ENCODE measurements around the gene DCHS2.

DCHS2 gene

GRCh38 chr4:154490234-154490582, 1.4 kb downstream of the DCHS2 start:
- no peak for DNase-seq

- no peak for DNase-seq
Observed at GRCh38 chr4:154489558-154490233, 1.9 kb downstream of the DCHS2 start.

DNA sequence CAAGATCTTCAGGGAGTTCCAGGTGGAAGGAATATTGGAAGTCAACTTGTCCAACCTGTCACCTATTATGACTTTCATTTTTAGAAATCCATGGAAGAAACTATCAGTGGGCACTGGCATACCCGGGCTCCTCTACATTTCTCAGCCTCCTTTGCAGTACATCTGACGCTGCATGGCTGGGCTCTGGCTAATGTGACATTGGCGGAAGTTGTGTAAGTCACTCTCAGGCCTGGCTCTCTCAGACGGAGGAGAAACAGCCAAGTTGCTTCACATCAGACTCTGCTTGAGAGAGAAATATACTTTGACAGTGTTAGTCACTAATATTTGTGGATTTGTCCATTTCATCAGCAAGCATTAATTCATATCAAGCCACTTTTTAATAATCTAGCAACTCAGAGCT, 4.5 kb downstream of the DCHS2 start:
- DNase-seq, result no peak

GRCh38 chr4:154485127-154485773, 6.3 kb downstream of the DCHS2 start:
- DNase-seq, result no peak

DNA sequence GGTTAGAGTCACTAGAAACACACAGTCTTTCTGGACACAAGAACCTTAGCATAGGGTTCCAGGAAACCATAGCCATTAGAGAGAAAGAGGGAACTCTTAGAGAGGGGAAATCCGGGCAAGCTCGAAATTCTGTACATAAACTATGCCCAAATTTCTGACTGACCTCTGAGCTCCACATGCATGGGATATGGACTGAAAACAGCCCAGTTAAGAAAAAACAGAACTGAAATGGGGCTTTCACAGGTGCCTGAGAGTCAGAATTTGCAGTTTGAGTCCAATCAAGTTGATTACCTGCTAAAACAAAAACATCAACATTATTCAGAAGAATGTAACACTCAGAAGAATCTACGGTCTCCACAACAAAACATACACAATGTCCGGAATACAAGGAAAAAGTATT, 13.1 kb downstream of the DCHS2 start:
- DNase-seq, result no peak

GRCh38 chr4:154478128-154478527, 13.5 kb downstream of the DCHS2 start:
- no peak for DNase-seq

- no peak for DNase-seq
Observed at GRCh38 chr4:154476232-154476631, 15.4 kb downstream of the DCHS2 start.

DNA sequence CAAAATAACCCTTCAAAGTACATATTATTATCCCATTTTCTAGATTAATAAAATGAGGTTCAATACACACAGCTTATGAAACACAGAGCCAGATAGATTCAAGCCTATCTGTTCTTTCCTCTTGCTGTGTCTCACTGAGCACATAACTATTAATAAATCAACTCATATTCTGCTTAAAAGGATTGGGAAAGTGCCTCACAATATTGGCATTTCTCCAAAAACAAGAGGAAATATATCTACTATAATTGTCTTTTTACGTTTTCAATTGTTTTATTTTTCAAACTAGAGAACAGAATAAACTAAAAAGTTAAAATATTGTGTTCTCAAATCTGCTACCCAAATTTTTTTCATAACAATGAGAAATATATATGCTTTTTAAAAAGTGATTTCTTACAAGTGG, 15.8 kb downstream of the DCHS2 start:
- no peak for DNase-seq

DNA sequence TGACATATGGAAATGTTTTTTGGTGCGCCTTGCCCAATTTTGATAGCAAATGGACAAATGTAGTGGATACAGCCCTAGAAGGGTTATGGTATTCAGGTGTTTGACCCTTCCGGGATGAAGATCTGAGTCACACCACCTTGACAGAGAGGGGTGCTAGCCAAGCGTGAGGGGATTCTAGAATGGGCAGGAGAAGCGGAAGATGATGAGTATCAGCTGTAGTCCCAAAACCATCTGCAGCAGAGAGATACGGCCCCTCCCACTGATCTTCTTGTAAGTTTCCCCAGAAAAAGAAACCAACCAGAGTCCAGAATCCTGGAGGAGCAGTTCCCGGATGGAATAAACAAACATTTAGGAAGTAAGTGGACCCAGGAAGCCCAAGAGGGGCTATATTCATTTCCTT, 18.1 kb downstream of the DCHS2 start:
- no peak for DNase-seq

- DNase-seq, result no peak
Observed at GRCh38 chr4:154472858-154473257, 18.7 kb downstream of the DCHS2 start.

GRCh38 chr4:154471526-154472331, 19.9 kb downstream of the DCHS2 start:
- no peak for DNase-seq

DNA sequence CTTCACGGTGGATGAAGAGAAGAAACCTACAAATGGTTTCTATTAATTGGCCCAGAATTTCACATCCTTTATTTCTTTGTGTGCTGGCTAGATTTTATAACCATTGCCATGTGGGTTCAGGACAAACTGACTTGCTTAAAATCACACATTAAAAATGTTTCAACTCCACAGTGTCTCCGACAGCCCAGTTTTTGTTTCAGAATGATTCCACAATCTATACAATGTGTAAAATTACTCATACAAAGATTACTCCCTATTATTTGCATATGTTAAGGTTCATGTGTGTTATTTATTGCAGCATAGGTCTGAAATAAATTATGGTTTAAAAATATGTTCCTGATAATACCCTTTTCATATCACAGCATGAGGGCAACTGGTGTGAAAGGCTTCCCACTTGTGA, 20.6 kb downstream of the DCHS2 start:
- no peak for DNase-seq

DNA sequence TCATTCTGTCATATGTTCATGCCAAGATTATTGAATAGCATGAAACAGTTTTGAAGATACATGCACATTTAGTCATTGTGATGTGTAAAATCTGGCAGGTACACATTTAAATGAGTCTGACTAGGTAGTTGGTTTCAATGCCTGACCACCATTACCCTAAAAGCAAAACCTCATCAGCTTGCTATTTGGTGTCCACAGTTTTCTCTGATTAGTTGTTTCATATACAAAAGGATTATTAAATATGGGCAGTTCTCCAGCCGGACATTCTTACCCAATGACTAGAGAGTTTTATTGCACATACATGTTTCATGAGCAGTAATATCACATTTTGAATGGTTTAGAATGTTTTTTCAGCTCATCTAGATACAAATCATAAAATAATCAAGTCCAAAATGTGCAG, 23.7 kb downstream of the DCHS2 start:
- no peak for DNase-seq

DNA sequence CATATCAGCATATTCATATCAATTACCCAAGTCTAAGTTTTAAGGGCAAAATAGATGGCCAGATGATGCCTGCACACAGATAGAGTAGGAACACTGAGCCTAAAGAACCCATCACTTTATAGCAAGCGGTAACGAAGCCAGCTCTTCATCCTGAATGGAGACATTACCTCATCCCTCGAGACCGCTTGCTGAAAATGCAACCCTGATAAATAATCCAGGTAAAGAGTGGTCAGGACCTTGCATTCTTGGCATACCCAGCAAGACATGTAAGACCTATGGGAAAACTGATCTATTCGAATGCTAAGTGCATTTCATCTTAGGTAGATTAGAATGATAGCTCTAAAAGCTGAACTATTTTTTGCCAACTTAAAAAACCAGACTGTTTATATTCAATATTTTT, 25.3 kb downstream of the DCHS2 start:
- no peak for DNase-seq

DNA sequence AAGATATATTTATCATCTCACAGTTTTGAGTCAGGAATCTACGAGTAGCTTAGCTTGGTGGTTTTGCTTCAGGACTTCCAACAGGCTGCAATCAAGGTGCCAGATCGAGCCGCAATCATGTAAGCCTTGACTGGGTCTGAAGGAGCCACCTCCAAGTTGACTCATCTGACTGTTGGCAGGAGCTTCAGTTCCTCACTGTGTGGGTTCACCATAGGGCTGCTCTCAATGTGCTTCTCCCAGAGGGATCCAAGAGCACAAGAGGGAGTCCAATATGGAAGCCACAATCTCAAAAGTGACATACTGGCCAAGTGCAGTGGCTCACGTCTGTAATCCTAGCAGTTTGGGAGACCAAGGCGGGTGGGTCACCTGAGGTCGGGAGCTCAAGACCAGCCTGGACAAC, 26.5 kb downstream of the DCHS2 start:
- no peak for DNase-seq

DNA sequence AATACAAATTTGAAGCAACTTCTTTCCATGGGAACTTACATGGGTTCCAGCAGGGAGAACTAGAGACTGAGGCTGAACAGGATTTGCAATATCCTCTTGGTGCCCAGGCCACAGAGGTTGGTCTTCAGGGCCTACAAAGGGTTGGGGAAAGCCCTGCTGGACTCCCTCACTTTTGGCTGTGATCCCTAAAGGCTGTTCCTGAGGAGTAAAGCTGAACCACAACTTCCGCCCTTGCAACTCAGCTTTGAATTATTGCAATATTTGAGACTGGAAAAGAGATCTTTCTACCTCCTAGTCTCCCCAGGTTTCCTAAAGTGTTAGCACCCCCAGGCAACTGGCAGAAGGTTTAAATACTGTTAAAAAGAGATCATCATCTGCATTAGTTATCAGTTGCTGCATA, 26.9 kb downstream of the DCHS2 start:
- DNase-seq, result no peak

DNA sequence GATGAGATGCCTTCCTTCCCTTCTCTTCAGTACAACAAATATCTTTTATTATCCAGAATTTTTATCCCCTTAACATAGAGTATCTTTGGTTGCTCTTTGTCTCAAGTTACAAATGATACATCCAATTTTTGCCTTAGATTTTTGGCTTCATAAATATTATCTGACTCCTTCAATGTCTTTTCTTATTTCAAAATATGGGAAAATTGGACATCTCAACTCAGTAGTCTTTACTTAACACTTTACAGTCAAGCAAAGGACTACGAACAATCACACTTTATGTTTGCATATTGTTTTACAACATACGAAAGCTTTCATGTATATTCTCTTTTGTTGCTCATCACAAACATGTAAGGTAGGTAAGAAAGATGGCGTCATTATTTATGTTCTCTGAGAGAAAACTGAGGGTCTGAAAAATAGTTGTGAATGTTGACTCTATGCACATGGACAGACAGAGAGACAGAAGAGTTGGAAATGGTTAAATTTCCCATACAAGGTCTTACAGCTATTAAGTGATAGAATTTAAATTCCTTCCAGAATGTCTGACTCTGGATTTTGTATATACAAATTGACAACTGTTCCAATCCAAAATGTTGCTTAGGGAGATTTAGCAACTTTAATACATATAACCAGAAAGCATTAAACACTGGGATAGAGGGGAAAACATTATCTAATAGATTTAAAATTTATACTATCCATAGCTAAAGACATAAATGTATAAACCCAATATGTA, 29.4 kb downstream of the DCHS2 start:
- no peak for DNase-seq

DNA sequence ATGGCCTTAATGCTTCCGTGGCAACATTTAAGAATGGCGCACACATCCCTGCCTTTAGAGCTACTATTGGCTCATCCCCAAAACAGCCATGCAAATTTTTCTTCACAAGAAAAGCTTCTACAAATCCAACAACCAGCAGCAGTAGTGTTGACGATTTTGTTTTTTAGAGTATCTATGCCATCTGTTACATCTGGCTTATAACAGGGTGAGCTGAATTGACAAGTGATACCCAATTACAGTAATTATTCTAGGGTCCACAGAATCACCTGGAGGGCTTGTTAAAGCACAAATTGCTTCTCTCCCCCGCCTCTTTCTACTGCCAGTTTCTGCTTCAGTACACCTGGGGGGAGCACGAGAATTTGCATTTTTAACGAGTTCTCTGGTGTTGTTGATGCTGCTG, 34.1 kb downstream of the DCHS2 start:
- no peak for DNase-seq

GRCh38 chr4:154456889-154457288, 34.7 kb downstream of the DCHS2 start:
- no peak for DNase-seq

DNA sequence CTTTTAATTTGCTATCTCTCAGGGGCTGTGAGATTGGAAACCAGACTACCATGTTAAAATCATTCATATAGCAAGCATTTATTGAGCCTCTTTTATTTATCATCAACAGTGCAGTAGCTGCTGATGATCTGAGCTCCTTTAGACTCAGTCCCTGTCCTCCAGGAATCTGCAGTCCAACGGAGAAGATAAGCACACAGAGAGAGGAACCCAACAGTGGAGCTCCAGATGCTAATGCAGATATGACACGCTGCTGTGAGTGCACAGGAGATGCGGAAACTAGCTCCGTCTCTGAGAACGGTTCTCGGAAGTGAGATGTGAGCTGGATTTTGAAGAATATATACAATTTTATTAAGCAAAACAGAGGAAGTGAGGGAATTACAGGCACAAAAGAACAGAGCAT, 35.4 kb downstream of the DCHS2 start:
- DNase-seq, result no peak

- no peak for DNase-seq
Observed at GRCh38 chr4:154455111-154455510, 36.5 kb downstream of the DCHS2 start.

- DNase-seq, result no peak
Observed at GRCh38 chr4:154454710-154455109, 36.9 kb downstream of the DCHS2 start.

DNA sequence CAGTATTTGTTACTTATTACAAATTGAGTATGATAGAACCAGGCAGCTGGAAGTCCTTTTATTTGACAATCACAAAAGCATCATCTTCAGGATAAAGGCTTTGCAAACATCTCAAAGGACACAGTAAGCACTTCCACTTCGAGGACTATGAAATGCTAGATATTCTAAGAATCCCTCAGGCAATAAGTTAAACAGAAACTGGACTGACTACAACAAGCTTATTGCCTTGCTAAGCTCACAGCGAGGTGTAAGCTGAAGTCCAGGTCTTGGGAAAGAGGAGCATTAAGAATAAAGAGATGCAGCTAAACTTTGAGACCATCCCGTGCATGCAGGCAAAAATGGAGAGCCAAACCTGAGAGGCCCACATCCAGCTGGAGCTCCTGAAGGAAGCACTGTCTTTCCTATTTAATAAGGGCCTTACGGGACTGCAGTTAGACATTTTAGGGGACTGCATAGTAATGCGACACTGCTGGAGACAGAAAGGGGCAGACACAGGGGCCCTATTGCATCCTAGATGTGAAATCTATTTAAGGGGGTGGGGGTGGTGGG, 38.7 kb downstream of the DCHS2 start:
- no peak for DNase-seq

Measured in stimulated activated CD4-positive, alpha-beta T cell treated with anti-CD3 and anti-CD28 coated beads, Interleukin-4, amount 100 ng/mL, for 24 hours (primary cell).